Testis (tissue), 2 donors: ENCODE results near the gene ZNRF2.

Source experiments
- CTCF ChIP-seq, 3 experiments: fragments of 450-650 bp in 2 of 3; fragments of 200-600 bp in 1 of 3; sonication (generic) in 1 of 3; IDR thresholded peaks; one replicate each; pipeline ENCODE4 v1.5.1; 2016 to 2019; ENCODE audit warnings: antibody characterized with exemption in 3 of 3, mild to moderate bottlenecking in 2 of 3, moderate library complexity in 1 of 3
- POLR2A ChIP-seq: fragments of 450-650 bp; IDR thresholded peaks from one replicate; pipeline ENCODE4 v1.6.1; 2017; ENCODE audit warnings: antibody characterized with exemption, mild to moderate bottlenecking, moderate library complexity

DNA sequence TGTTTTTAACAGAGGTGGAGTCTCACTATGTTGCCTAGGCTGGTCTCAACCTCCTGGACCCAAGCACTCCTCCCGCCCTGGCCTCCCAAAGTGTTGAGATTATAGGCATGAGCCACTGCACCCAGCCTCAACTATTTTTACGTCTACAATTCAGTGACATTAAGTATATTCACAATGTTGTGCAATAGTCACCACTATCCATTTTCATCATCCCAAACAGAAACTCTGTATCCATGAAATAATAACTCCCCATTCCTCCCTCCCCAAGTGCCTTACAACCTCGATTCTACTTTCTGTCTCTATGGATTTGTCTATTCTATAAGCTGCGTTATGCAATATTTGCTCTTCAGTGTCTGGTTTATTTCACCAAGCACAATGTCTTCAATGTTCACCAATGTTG lies 20.3 kb upstream of the ZNRF2 start:
- no peak for TF ChIP-seq POLR2A
- no peak for TF ChIP-seq CTCF (IDR thresholded peaks at IDR 0.05)
